Neural crest cell (in vitro differentiated cells): ENCODE data around the gene RAET1E. TPM values are rescaled to one million over a fixed set of nuclear protein-coding genes. Genes with fewer than 3 reads are reported as not detected.
A peak's percentile ranks its signal among the peaks of the same experiment; 100 is the strongest.
"Not testable (repeated sequence)": the region's sequence is repeated elsewhere in the genome, so short reads cannot be mapped to it uniquely, and the experiment has no call there.

Source experiments
- DNase-seq: peaks from one replicate; pipeline ENCODE4 v3.0.0; 2021; ENCODE audit warnings: low read depth, mixed read lengths, low spot score
- H3K27ac Mint-ChIP-seq: one replicate; pipeline ENCODE4 v1.8.0; 2021; ENCODE audit warnings: mild to moderate bottlenecking, mixed read lengths; ENCODE audit not compliant: unreplicated experiment
- H3K27me3 Mint-ChIP-seq: 2 replicates; pipeline ENCODE4 v1.8.0; 2021; ENCODE audit warnings: low read depth, mild to moderate bottlenecking, mixed read lengths
- H3K36me3 Mint-ChIP-seq: 2 replicates; pipeline ENCODE4 v1.8.0; 2021; ENCODE audit warnings: low read depth, mild to moderate bottlenecking, mixed read lengths
- H3K4me1 Mint-ChIP-seq: 2 replicates; pipeline ENCODE4 v1.8.0; 2021; ENCODE audit warnings: mixed read lengths
- H3K4me3 Mint-ChIP-seq: one replicate; pipeline ENCODE4 v1.8.0; 2021; ENCODE audit warnings: mild to moderate bottlenecking, mixed read lengths
- H3K9me3 Mint-ChIP-seq: 2 replicates; pipeline ENCODE4 v1.8.0; 2021; ENCODE audit warnings: mixed read lengths
- CTCF ChIP-seq: fragments of 200-600 bp; sonication (generic); conservative IDR thresholded peaks from 2 replicates; pipeline ENCODE4 v1.5.0; 2021; ENCODE audit warnings: antibody characterized with exemption, mild to moderate bottlenecking
- total RNA-seq: library from RNA; stranded (reverse); gene quantifications from 2 replicates; pipeline ENCODE4 v1.2.1, GENCODE V29; 2021

Gene RAET1E
- total RNA-seq, 1 donor from 2014 or later, result not detected

- no peak overlapping the region for H3K27ac Mint-ChIP-seq
- no peaks in the 10 kb centered on the region for H3K36me3 Mint-ChIP-seq
- H3K27me3 Mint-ChIP-seq, result peaks cover 97% of the 10 kb centered on the region
- no peak for TF ChIP-seq CTCF
- no peaks in the 10 kb centered on the region for H3K4me1 Mint-ChIP-seq
- H3K9me3 Mint-ChIP-seq, result no peaks in the 10 kb centered on the region
- no peak for DNase-seq
- H3K4me3 Mint-ChIP-seq, result no peak overlapping the region
These were observed 35.1 kb upstream of the RAET1E start for GRCh38 chr6:149933036-149933435.

GRCh38 chr6:149931501-149931900 is 33.6 kb upstream of the RAET1E start:
- peaks cover 95% of the 10 kb centered on the region for H3K27me3 Mint-ChIP-seq
- H3K4me1 Mint-ChIP-seq, result no peaks in the 10 kb centered on the region
- no peak overlapping the region for H3K27ac Mint-ChIP-seq
- DNase-seq, result no peak
- no peaks in the 10 kb centered on the region for H3K9me3 Mint-ChIP-seq
- H3K36me3 Mint-ChIP-seq, result no peaks in the 10 kb centered on the region
- TF ChIP-seq CTCF, result no peak
- H3K4me3 Mint-ChIP-seq, result no peak overlapping the region

- H3K27me3 Mint-ChIP-seq, result peaks cover 93% of the 10 kb centered on the region
- no peaks in the 10 kb centered on the region for H3K9me3 Mint-ChIP-seq
- peak; percentile 55 for TF ChIP-seq CTCF
- H3K27ac Mint-ChIP-seq, result no peak overlapping the region
- H3K4me1 Mint-ChIP-seq, result peaks cover 4% of the 10 kb centered on the region
- H3K36me3 Mint-ChIP-seq, result no peaks in the 10 kb centered on the region
- DNase-seq, result no peak
- no peak overlapping the region for H3K4me3 Mint-ChIP-seq
These were observed 31.5 kb upstream of the RAET1E start for GRCh38 chr6:149929422-149929821.

- H3K27me3 Mint-ChIP-seq, result peaks cover 96% of the 10 kb centered on the region
- H3K9me3 Mint-ChIP-seq, H3K36me3 Mint-ChIP-seq, H3K4me3 Mint-ChIP-seq, H3K27ac Mint-ChIP-seq, DNase-seq: not testable (repeated sequence)
- peaks cover 17% of the 10 kb centered on the region for H3K4me1 Mint-ChIP-seq
These were observed 29.1 kb upstream of the RAET1E start for GRCh38 chr6:149927025-149927424.

GRCh38 chr6:149925974-149926777 is 28.3 kb upstream of the RAET1E start:
- Mint-ChIP-seq H3K4me1 (peaks cover 17% of the 10 kb centered on the region), H3K27me3 (peaks cover 96% of the 10 kb centered on the region), H3K4me3 (peak overlapping the region; percentile 78), H3K27ac (no peak overlapping the region), H3K9me3 (no peaks in the 10 kb centered on the region), H3K36me3 (no peaks in the 10 kb centered on the region)
- TF ChIP-seq CTCF, result peak; percentile 87
- peak; percentile 88 for DNase-seq

- TF ChIP-seq CTCF, result no peak
- Mint-ChIP-seq H3K27ac (no peak overlapping the region), H3K9me3 (no peaks in the 10 kb centered on the region), H3K36me3 (no peaks in the 10 kb centered on the region), H3K4me1 (peaks cover 17% of the 10 kb centered on the region), H3K4me3 (peak overlapping the region; percentile 79), H3K27me3 (peaks cover 96% of the 10 kb centered on the region)
- DNase-seq, result no peak
These were observed 27.5 kb upstream of the RAET1E start for GRCh38 chr6:149925253-149925973.
